ENCODE measurements around the gene PTPN1. TPM values are rescaled to one million over a fixed set of nuclear protein-coding genes. Genes with fewer than 3 reads are reported as not detected.

PTPN1 gene
- total and polyA plus RNA-seq, 12 donors: 15.5 to 45.3 (median 29.4) TPM

- no peak overlapping the region for H3K27ac ChIP-seq
- intact Hi-C loops (cut with DNase I): no loop called here
- H3K36me3 ChIP-seq: no peaks in the 10 kb centered on the region
- ATAC-seq: no peak
- no peak for DNase-seq
- TF ChIP-seq CTCF (IDR thresholded peaks at IDR 0.05): no peak
- H3K27me3 ChIP-seq: no peaks in the 10 kb centered on the region
- no peak overlapping the region for H3K4me3 ChIP-seq
- H3K4me1 ChIP-seq: peaks cover 0 to 4% (median 0%) of the 10 kb centered on the region in 9 donors
- WGBS, 2 donors: 32 to 45% methylated on average over 1 of the region's 1 CpG
- H3K9me3 ChIP-seq: no peaks in the 10 kb centered on the region
Observed at GRCh38 chr20:50491168-50491567, 19.0 kb upstream of the PTPN1 start.

- intact Hi-C loops (cut with DNase I): no loop called here
- Histone ChIP-seq H3K27me3 (no peaks in the 10 kb centered on the region), H3K36me3 (no peaks in the 10 kb centered on the region), H3K9me3 (no peaks in the 10 kb centered on the region), H3K4me1 (peaks cover 0 to 12% (median 0%) of the 10 kb centered on the region in 9 donors), H3K4me3 (no peak overlapping the region), H3K27ac (no peak overlapping the region)
- WGBS, 2 donors: 66 to 67% methylated on average over 8 of the region's 8 CpGs
- no peak for TF ChIP-seq CTCF (IDR thresholded peaks at IDR 0.05)
- ATAC-seq (no peak), DNase-seq (no peak)
Observed at GRCh38 chr20:50491926-50492634, 18.1 kb upstream of the PTPN1 start.

- H3K27me3 ChIP-seq: no peaks in the 10 kb centered on the region
- no peak for TF ChIP-seq CTCF (IDR thresholded peaks at IDR 0.05)
- H3K36me3 ChIP-seq: no peaks in the 10 kb centered on the region
- no peak for ATAC-seq
- no peak overlapping the region for H3K27ac ChIP-seq
- peaks cover 0 to 29% (median 0%) of the 10 kb centered on the region in 9 donors for H3K4me1 ChIP-seq
- H3K4me3 ChIP-seq: no peak overlapping the region
- DNase-seq: no peak
- intact Hi-C loops (cut with DNase I): no loop called here
- WGBS, 2 donors: 88 to 90% methylated on average over 5 of the region's 5 CpGs
- no peaks in the 10 kb centered on the region for H3K9me3 ChIP-seq
Observed at GRCh38 chr20:50493881-50494253, 16.3 kb upstream of the PTPN1 start.

GRCh38 chr20:50494428-50494827 is 15.8 kb upstream of the PTPN1 start:
- WGBS, 2 donors: 84 to 88% methylated on average over 6 of the region's 6 CpGs
- Histone ChIP-seq H3K4me1 (peaks cover 0 to 33% (median 0%) of the 10 kb centered on the region in 9 donors), H3K27me3 (no peaks in the 10 kb centered on the region), H3K9me3 (no peaks in the 10 kb centered on the region), H3K4me3 (no peak overlapping the region), H3K27ac (no peak overlapping the region), H3K36me3 (no peaks in the 10 kb centered on the region)
- no peak for ATAC-seq
- TF ChIP-seq CTCF (IDR thresholded peaks at IDR 0.05): no peak
- no peak for DNase-seq
- intact Hi-C loops (cut with DNase I): no loop called here
